Ascending aorta (tissue), 2 donors: ENCODE results near the gene PPL. TPM values are rescaled to one million over a fixed set of nuclear protein-coding genes. Genes with fewer than 3 reads are reported as not detected.
"Not testable (repeated sequence)": the region's sequence is repeated elsewhere in the genome, so short reads cannot be mapped to it uniquely, and the experiment has no call there.

Source experiments
- DNase-seq, 2 donors: peaks; one replicate each; pipeline ENCODE4 v3.0.0-alpha.2; 2019; ENCODE audit warnings: low spot score in 2 of 2
- H3K27ac ChIP-seq, 2 donors: fragments of 200-600 bp; sonication (generic); one replicate each; pipeline ENCODE4 v1.5.1; 2016 to 2017; ENCODE audit warnings: mild to moderate bottlenecking in 1 of 2
- H3K27me3 ChIP-seq: fragments of 200-600 bp; sonication (generic); one replicate; pipeline ENCODE4 v1.5.1; 2017
- H3K36me3 ChIP-seq, 2 donors: fragments of 200-600 bp; sonication (generic); one replicate each; pipeline ENCODE4 v1.5.1; 2016
- H3K4me1 ChIP-seq, 2 donors: fragments of 200-600 bp; sonication (generic); one replicate each; pipeline ENCODE4 v1.5.1; 2016 to 2017; ENCODE audit warnings: mild to moderate bottlenecking in 1 of 2
- H3K4me3 ChIP-seq, 2 donors: fragments of 200-600 bp; sonication (generic); one replicate each; pipeline ENCODE4 v1.5.1; 2016 to 2017; ENCODE audit warnings: mild to moderate bottlenecking in 1 of 2
- H3K9me3 ChIP-seq, 2 donors: fragments of 200-600 bp; sonication (generic); one replicate each; pipeline ENCODE4 v1.5.1; 2016
- intact Hi-C: fragments of 100-400 bp; cut with DNase I; formaldehyde crosslinking; loops from one replicate; pipeline ENCODE4 v1.15.1; 2023
- total RNA-seq: library from RNA; depleted of rRNA; stranded (reverse); fragments of >200 nt; gene quantifications from one replicate; pipeline ENCODE4 v1.1.0, GENCODE V29; 2016
- TF ChIP-seq, protein P1 (sequence below), 3 experiments: fragments of 200-600 bp in 2 of 3; fragments of 450-650 bp in 1 of 3; sonication (generic) in 2 of 3; IDR thresholded peaks; one replicate each; pipeline ENCODE4 v1.5.1; 2016 to 2019; ENCODE audit warnings: antibody characterized with exemption in 3 of 3, mild to moderate bottlenecking in 1 of 3, moderate library complexity in 1 of 3

PPL gene
- total RNA-seq, 1 donor from 2014 or later, result 25.7 TPM

GRCh38 chr16:4933871-4934395 lies 3.0 kb downstream of the PPL start:
- DNase-seq, result no peak
- TF ChIP-seq, protein P1, sequence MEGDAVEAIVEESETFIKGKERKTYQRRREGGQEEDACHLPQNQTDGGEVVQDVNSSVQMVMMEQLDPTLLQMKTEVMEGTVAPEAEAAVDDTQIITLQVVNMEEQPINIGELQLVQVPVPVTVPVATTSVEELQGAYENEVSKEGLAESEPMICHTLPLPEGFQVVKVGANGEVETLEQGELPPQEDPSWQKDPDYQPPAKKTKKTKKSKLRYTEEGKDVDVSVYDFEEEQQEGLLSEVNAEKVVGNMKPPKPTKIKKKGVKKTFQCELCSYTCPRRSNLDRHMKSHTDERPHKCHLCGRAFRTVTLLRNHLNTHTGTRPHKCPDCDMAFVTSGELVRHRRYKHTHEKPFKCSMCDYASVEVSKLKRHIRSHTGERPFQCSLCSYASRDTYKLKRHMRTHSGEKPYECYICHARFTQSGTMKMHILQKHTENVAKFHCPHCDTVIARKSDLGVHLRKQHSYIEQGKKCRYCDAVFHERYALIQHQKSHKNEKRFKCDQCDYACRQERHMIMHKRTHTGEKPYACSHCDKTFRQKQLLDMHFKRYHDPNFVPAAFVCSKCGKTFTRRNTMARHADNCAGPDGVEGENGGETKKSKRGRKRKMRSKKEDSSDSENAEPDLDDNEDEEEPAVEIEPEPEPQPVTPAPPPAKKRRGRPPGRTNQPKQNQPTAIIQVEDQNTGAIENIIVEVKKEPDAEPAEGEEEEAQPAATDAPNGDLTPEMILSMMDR (IDR thresholded peaks at IDR 0.05), result no peak
- intact Hi-C loops, result loop anchor here (2.0 kb wide), 1 partner anchor 23 kb away; no protein-coding TSS in a partner anchor
- Histone ChIP-seq H3K27me3 (no peaks in the 10 kb centered on the region), H3K4me1 (peaks cover 19 to 20% of the 10 kb centered on the region in 2 donors), H3K4me3 (no peak overlapping the region), H3K9me3 (no peaks in the 10 kb centered on the region), H3K36me3 (peaks cover 0 to 4% of the 10 kb centered on the region in 2 donors), H3K27ac (no peak overlapping the region)

DNA sequence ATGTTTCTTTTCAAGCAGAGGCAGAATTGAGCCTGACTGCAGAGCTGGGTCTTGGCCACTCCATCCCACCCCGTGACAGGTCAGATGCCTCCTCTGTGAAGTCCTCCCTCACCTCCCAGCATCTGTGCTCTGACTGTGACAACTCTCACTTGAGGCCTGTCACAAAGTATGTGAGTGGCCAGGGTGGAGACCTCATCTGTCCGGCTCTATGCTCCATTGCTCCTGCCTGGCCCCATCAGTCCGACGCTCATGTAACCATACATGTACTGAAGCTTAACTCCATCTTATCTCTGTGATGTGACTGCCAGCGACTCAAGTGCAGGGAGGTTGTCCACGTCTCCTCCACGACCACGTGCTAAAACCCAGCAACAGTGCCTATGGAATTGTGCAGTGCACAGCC lies 3.5 kb downstream of the PPL start:
- Histone ChIP-seq H3K36me3 (peaks cover 0 to 4% of the 10 kb centered on the region in 2 donors), H3K4me3 (no peak overlapping the region), H3K9me3 (no peaks in the 10 kb centered on the region), H3K4me1 (peaks cover 19 to 20% of the 10 kb centered on the region in 2 donors), H3K27me3 (no peaks in the 10 kb centered on the region), H3K27ac (no peak overlapping the region)
- intact Hi-C loops, result no loop called here
- DNase-seq, result no peak
- TF ChIP-seq, protein P1 (IDR thresholded peaks at IDR 0.05), result no peak

DNA sequence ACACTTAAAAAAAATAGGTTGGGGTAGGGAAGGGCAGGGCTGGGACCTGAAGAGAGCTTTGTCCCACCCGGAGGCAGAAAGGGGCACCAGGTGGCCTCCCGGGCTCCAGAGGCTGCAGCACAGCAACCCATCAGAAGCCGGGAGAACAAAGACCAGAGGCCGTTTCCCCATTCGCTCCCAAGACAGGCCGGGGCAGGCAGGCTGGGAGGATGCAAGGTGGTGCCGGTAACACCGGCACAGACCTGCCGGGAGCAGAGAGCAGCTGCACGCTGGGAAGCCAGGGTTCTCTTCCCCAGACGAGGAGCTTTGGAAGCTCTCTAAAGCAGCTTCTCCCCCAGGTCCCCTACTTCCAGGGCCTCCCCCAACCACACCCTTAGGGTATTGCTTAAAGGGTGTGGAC lies 5.6 kb downstream of the PPL start:
- intact Hi-C loops, result no loop called here

DNA sequence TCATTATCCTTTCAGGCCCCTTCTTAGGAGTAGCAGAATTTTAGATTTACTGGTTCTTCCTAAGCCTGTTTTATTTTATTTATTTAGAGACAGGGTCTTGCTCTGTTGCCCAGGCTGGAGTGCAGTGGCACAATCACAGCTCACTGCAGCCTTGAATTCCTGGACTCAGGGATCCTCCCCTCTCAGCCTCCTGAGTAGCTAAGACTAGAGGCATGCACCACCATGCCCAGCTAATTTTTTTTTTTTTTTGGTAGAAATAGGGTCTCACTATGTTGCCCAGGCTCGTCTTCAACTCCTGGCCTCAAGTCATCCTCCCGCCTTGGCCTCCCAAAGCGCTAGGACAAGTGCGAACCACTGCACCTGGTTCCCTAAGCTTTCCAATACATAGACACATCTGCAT lies 7.3 kb downstream of the PPL start:
- H3K27me3 ChIP-seq, H3K4me3 ChIP-seq, DNase-seq, H3K27ac ChIP-seq, H3K36me3 ChIP-seq, intact Hi-C loops, H3K4me1 ChIP-seq: not testable (repeated sequence)
- peaks cover 9 to 14% of the 10 kb centered on the region in 2 donors for H3K9me3 ChIP-seq

More for the DNA sequence above, 5.6 kb downstream of the PPL start:
- no peak for DNase-seq
- H3K4me3 ChIP-seq, result no peak overlapping the region
- peaks cover 0 to 4% of the 10 kb centered on the region in 2 donors for H3K36me3 ChIP-seq
- no peak overlapping the region for H3K27ac ChIP-seq
- TF ChIP-seq, protein P1 (IDR thresholded peaks at IDR 0.05), result no peak
- peaks cover 9 to 13% of the 10 kb centered on the region in 2 donors for H3K9me3 ChIP-seq
- no peaks in the 10 kb centered on the region for H3K27me3 ChIP-seq
- H3K4me1 ChIP-seq, result peaks cover 11 to 16% of the 10 kb centered on the region in 2 donors

DNA sequence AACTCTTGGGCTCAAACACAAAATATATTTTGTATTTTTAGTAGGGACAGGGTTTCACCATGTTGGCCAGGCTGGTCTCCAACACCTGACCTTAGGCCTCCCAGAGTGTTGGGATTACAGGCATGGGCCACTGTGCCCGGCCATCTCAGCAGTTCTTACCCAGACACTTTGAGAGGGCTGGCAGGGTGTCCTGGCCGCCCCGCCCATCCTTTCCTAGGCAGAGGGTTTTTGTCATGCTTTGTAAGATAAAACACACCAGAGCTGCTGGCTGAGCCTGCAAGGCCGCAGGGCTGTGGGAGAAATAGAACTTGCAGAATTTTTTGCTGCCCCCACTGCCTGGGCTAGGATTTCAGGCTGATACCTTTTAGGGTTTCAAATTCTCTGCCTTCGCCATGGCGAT lies 8.7 kb downstream of the PPL start:
- H3K36me3 ChIP-seq, result peaks cover 0 to 4% of the 10 kb centered on the region in 2 donors
- TF ChIP-seq, protein P1 (IDR thresholded peaks at IDR 0.05), result no peak
- intact Hi-C loops, result no loop called here
- H3K27me3 ChIP-seq, result no peaks in the 10 kb centered on the region
- H3K4me1 ChIP-seq, result no peaks in the 10 kb centered on the region
- H3K9me3 ChIP-seq, result peaks cover 9 to 14% of the 10 kb centered on the region in 2 donors
- no peak for DNase-seq
- H3K27ac ChIP-seq, result no peak overlapping the region
- H3K4me3 ChIP-seq, result no peak overlapping the region

DNA sequence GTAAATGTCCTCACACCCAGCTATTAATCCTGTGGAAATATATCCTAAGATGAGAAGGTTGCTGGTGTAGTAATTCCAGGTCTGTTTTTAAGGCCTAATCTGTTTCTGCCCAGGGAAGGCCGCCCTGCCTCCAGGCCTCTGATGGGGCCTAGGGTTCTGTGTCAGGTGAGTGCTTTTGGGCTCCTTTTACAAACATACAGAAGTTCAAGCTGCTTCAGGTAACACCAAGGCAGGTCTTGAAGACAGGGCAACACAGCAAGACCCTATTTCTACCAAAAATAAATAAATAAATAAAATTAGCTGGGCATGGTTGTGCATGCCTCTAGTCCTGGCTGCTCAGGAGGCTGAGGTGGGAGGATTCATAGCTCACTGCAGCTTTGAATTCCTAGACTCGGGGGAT lies 9.3 kb downstream of the PPL start:
- no peak for DNase-seq
- TF ChIP-seq, protein P1 (IDR thresholded peaks at IDR 0.05), result no peak
- Histone ChIP-seq H3K36me3 (peaks cover 0 to 4% of the 10 kb centered on the region in 2 donors), H3K4me3 (no peak overlapping the region), H3K27ac (no peak overlapping the region), H3K27me3 (no peaks in the 10 kb centered on the region), H3K9me3 (peaks cover 9 to 14% of the 10 kb centered on the region in 2 donors), H3K4me1 (no peaks in the 10 kb centered on the region)
- intact Hi-C loops, result no loop called here
